Metanephros (tissue), 1 donor: Measurements from ENCODE around the gene LAMTOR3. TPM values are rescaled to one million over a fixed set of nuclear protein-coding genes. Genes with fewer than 3 reads are reported as not detected.

Experiments
- total RNA-seq: library from RNA; depleted of rRNA; stranded (reverse); fragments of >200 nt; gene quantifications from one replicate; pipeline ENCODE4 v1.2.3, GENCODE V29; 2014

LAMTOR3 gene, protein sequence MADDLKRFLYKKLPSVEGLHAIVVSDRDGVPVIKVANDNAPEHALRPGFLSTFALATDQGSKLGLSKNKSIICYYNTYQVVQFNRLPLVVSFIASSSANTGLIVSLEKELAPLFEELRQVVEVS
- 46.4 TPM for total RNA-seq

DNA sequence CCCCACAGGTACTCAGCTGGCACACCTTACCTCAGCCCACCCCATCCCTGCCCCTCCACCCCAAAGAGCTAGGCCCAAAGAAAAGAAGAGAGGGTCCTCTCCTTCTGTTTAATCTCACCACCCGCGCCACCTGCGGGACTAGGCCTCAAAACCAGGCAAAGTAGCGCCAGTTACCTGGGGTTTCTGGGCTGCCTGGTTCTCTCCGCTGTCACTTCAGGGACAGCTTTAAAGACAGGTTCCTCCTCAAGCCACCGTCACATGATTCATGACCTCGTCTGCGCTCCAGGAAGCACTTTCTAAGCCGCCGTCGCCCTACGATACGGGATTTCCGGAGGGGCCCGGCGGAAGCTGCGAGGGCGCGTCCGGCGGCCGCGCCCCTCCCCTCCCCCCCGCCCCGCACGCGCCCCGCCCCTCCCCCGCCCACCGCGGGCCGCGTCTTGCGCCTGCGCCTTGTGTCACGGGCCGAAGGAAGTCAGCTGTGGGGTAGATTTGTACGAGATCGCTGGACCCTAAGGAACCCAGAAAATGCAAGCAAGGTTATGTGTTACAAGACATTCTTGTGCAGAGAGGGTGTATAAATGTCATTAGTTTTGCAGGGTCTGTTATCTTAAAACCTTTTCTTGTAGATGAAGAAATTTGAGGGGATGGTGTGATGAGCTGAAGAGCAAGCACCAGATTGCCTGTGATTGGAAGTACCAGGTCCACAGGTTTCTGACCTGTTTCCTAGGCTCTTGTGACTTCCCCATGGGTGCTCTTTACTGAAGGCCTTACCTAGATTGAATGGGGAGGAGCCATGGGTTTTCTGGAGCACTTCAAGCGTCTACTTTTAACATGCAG lies at the start of gene LAMTOR3:
Gene LAMTOR3, minus strand, starts transcription at position 267 of the 837 bp plus-strand sequence. CDS start 464 bp downstream, outside the sequence.

Other genes starting within 250 kb of the LAMTOR3 start
- 71.2 TPM for gene C4orf54, start 236.6 kb downstream of the LAMTOR3 start, total RNA-seq
- 4.6 TPM for gene DAPP1, start 77.6 kb downstream of the LAMTOR3 start, total RNA-seq
- 32.1 TPM for gene DNAJB14, start 52.2 kb upstream of the LAMTOR3 start, total RNA-seq
- gene H2AZ1, start 55.8 kb upstream of the LAMTOR3 start, total RNA-seq, result 144 TPM